Natural killer cell (primary cell): ENCODE results near the gene MUC2. TPM values are rescaled to one million over a fixed set of nuclear protein-coding genes. Genes with fewer than 3 reads are reported as not detected.
"Not testable (repeated sequence)": the region's sequence is repeated elsewhere in the genome, so short reads cannot be mapped to it uniquely, and the experiment has no call there.

Experiments used
- ATAC-seq, 3 donors: fragments of 150-1000 bp in 2 of 3; fragments of 200-7000 bp in 1 of 3; cut with Tn5 transposase; 1 replicate in 1 of 3; 2 replicates in 2 of 3; pipeline ENCODE4 v1.10.0; 2021; ENCODE audit warnings: mild to moderate bottlenecking in 2 of 3, moderate library complexity in 2 of 3
- DNase-seq, 2 donors: peaks; one replicate each; pipeline versions ENCODE4 v3.0.0 to v3.0.0-alpha.2; 2013 to 2021; ENCODE audit warnings: mixed read lengths in 1 of 2
- H3K27ac ChIP-seq: one replicate; pipeline ENCODE4 v1.5.1; 2013; ENCODE audit warnings: mild to moderate bottlenecking, low read length
- H3K27me3 ChIP-seq: one replicate; pipeline ENCODE4 v1.6.1; 2013; ENCODE audit warnings: low read length; ENCODE audit not compliant: control insufficient read depth, insufficient read depth
- H3K36me3 ChIP-seq: one replicate; pipeline ENCODE4 v1.6.1; 2013; ENCODE audit warnings: low read length; ENCODE audit not compliant: control insufficient read depth, insufficient read depth
- H3K4me1 ChIP-seq: one replicate; pipeline ENCODE4 v1.6.1; 2013; ENCODE audit warnings: low read length; ENCODE audit not compliant: control insufficient read depth, insufficient read depth
- H3K4me3 ChIP-seq: one replicate; pipeline ENCODE4 v1.5.1; 2013; ENCODE audit warnings: low read length
- H3K9me3 ChIP-seq: one replicate; pipeline ENCODE4 v1.6.1; 2013; ENCODE audit warnings: low read length; ENCODE audit not compliant: control insufficient read depth, insufficient read depth
- H3K27ac Mint-ChIP-seq, 2 donors: one replicate each; pipeline ENCODE4 v1.8.0; 2022; ENCODE audit warnings: mild to moderate bottlenecking in 2 of 2, mixed read lengths in 2 of 2, moderate library complexity in 1 of 2
- H3K27me3 Mint-ChIP-seq, 2 donors: one replicate each; pipeline ENCODE4 v1.8.0; 2022; ENCODE audit warnings: low read depth in 2 of 2, mixed read lengths in 2 of 2
- H3K36me3 Mint-ChIP-seq: one replicate; pipeline ENCODE4 v1.8.0; 2022; ENCODE audit warnings: mixed read lengths
- H3K4me1 Mint-ChIP-seq, 2 donors: one replicate each; pipeline ENCODE4 v1.8.0; 2022; ENCODE audit warnings: mixed read lengths in 2 of 2
- H3K4me3 Mint-ChIP-seq: one replicate; pipeline ENCODE4 v1.8.0; 2022; ENCODE audit warnings: mild to moderate bottlenecking, moderate library complexity, mixed read lengths
- H3K9me3 Mint-ChIP-seq, 2 donors: one replicate each; pipeline ENCODE4 v1.8.0; 2022; ENCODE audit warnings: mixed read lengths in 2 of 2
- CTCF ChIP-seq: fragments of 200-600 bp; IDR thresholded peaks from one replicate; pipeline ENCODE4 v1.8.0; 2022; ENCODE audit warnings: antibody characterized with exemption
- WGBS: methylation state at CpG from one replicate; pipeline ENCODE4 v1.1.7; 2013; ENCODE audit warnings: missing lambda C conversion rate; ENCODE audit not compliant: insufficient coverage; 5-methylcytosine and 5-hydroxymethylcytosine counted together
- intact Hi-C: fragments of 100-400 bp; cut with micrococcal nuclease; formaldehyde crosslinking; loops from one replicate; pipeline ENCODE4 v1.14.2; 2022
- total RNA-seq, 4 donors: library from RNA; stranded (reverse); fragments of 120-200 nt in 1 of 4; gene quantifications; one replicate each; pipeline versions ENCODE4 v1.2.3 to v1.2.4, GENCODE V29; 2013 to 2022

The MUC2 gene
- total RNA-seq, 3 donors from 2014 or later (not counting 1 experiment from before 2014, with no cell fraction given), result not detected

- Mint-ChIP-seq H3K9me3 (no peaks in the 10 kb centered on the region), H3K27ac (no peak overlapping the region), H3K36me3 (no peaks in the 10 kb centered on the region), H3K4me3 (no peak overlapping the region), H3K27me3 (peaks cover 0 to 4% of the 10 kb centered on the region in 2 donors), H3K4me1 (peaks cover 0 to 4% of the 10 kb centered on the region in 2 donors)
- H3K27me3 ChIP-seq, result no peaks in the 10 kb centered on the region
- 89% methylated on average over 10 of the region's 10 CpGs for WGBS
- no peaks in the 10 kb centered on the region for H3K4me1 ChIP-seq
- H3K4me3 ChIP-seq, result no peak overlapping the region
- no peak overlapping the region for H3K27ac ChIP-seq
- H3K36me3 ChIP-seq, result no peaks in the 10 kb centered on the region
- intact Hi-C loops, result no loop called here
- no peak for DNase-seq
- ATAC-seq, result no peak
- H3K9me3 ChIP-seq, result no peaks in the 10 kb centered on the region
- no peak for TF ChIP-seq CTCF
Measured at GRCh38 chr11:1111545-1112212, 37.0 kb downstream of the MUC2 start.

GRCh38 chr11:1112351-1113191 is 37.9 kb downstream of the MUC2 start:
- Mint-ChIP-seq H3K27me3 (peaks cover 0 to 4% of the 10 kb centered on the region in 2 donors), H3K36me3 (no peaks in the 10 kb centered on the region), H3K4me3 (no peak overlapping the region), H3K4me1 (peaks cover 0 to 4% of the 10 kb centered on the region in 2 donors), H3K9me3 (no peaks in the 10 kb centered on the region), H3K27ac (no peak overlapping the region)
- DNase-seq (no peak), ATAC-seq (no peak)
- Histone ChIP-seq H3K27me3 (no peaks in the 10 kb centered on the region), H3K36me3 (no peaks in the 10 kb centered on the region), H3K4me1 (no peaks in the 10 kb centered on the region), H3K4me3 (no peak overlapping the region), H3K9me3 (no peaks in the 10 kb centered on the region), H3K27ac (no peak overlapping the region)
- TF ChIP-seq CTCF, result no peak
- WGBS, result 88% methylated on average over 13 of the region's 14 CpGs
- intact Hi-C loops, result no loop called here

- H3K4me3 Mint-ChIP-seq, result no peak overlapping the region
- no peaks in the 10 kb centered on the region for H3K27me3 ChIP-seq
- intact Hi-C loops, result no loop called here
- H3K27ac Mint-ChIP-seq, result no peak overlapping the region
- TF ChIP-seq CTCF, result no peak
- H3K36me3 Mint-ChIP-seq, result no peaks in the 10 kb centered on the region
- H3K9me3 ChIP-seq, result no peaks in the 10 kb centered on the region
- H3K36me3 ChIP-seq, result no peaks in the 10 kb centered on the region
- peaks cover 0 to 4% of the 10 kb centered on the region in 2 donors for H3K4me1 Mint-ChIP-seq
- 93% methylated on average over 34 of the region's 36 CpGs for WGBS
- peaks cover 0 to 4% of the 10 kb centered on the region in 2 donors for H3K27me3 Mint-ChIP-seq
- ATAC-seq (no peak), DNase-seq (no peak)
- H3K4me3 ChIP-seq, result no peak overlapping the region
- no peaks in the 10 kb centered on the region for H3K9me3 Mint-ChIP-seq
- no peak overlapping the region for H3K27ac ChIP-seq
- H3K4me1 ChIP-seq, result no peaks in the 10 kb centered on the region
Measured at GRCh38 chr11:1113405-1114201, 38.9 kb downstream of the MUC2 start.

GRCh38 chr11:1115292-1115691 is 40.6 kb downstream of the MUC2 start:
- WGBS, result 82% methylated on average over 4 of the region's 6 CpGs
- H3K4me3 ChIP-seq, H3K36me3 ChIP-seq, H3K36me3 Mint-ChIP-seq, DNase-seq, ATAC-seq, H3K27ac Mint-ChIP-seq, H3K27me3 ChIP-seq, H3K27ac ChIP-seq, H3K27me3 Mint-ChIP-seq, H3K9me3 ChIP-seq, H3K9me3 Mint-ChIP-seq, H3K4me3 Mint-ChIP-seq, H3K4me1 Mint-ChIP-seq, H3K4me1 ChIP-seq, intact Hi-C loops: not testable (repeated sequence)
